ENCODE results near the gene BAG5. TPM values are rescaled to one million over a fixed set of nuclear protein-coding genes. Genes with fewer than 3 reads are reported as not detected.

Gene BAG5
- total RNA-seq, 2 experiments from 2014 or later: 24.2 to 25.1 TPM

DNA sequence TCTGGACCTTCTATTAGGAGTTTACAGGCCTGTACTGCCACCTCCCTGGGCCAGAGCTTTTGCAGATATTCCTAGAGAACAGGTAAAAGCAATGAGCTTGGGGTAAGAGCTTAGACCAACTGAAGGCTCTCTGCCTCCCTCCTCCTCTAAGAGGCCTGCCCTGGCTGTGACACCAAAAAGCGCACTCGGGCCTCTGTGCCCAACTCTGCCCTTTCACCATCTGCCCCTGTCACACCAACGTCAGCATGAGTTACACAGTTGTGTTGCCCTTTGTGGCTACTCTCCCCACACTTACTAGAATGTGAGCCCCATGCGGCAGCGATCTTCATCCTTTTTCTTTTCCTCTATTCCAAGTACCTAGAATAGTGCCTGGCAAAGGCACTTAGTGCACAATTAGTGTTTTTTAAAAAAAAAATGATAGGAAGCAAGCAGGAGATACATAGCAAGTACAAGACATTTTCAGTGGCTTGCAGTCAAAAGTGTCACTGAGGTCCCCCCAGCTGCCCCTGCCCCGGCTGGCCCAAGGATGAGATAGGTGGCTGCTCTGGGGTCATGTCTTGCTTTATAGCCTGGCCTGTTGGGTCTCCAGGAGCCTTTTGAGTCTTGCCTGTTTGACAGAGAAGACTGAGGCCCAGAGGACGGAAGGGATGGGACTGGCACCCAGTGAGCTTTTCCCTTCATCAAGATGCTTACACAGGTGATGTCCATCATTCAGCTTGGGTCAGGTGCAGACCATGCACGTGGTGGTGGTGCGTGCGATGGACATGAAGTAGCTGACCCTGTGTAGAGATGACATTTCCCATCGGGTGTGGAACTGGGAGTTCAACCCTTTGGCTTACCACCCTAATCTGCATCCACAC lies 52.4 kb downstream of the BAG5 start:
- ChIA-PET POLR2A (no interaction called here), CTCF (interaction anchor here (1.0 kb wide), 1 partner anchor 8 kb away, joined by 3 read pairs; no protein-coding TSS in a partner anchor)
- Mint-ChIP-seq H3K36me3 (ENCODE audit: low read depth) (peaks cover 11% of the 10 kb centered on the region), H3K27ac (no peak overlapping the region), H3K4me1 (no peaks in the 10 kb centered on the region), H3K9me3 (ENCODE audit: low read depth) (no peaks in the 10 kb centered on the region), H3K27me3 (no peaks in the 10 kb centered on the region), H3K4me3 (no peak overlapping the region)
- intact Hi-C loops (cut with DNase I, micrococcal nuclease): no loop called here
- DNase-seq (peak; percentile 2), ATAC-seq (no peak)

DNA sequence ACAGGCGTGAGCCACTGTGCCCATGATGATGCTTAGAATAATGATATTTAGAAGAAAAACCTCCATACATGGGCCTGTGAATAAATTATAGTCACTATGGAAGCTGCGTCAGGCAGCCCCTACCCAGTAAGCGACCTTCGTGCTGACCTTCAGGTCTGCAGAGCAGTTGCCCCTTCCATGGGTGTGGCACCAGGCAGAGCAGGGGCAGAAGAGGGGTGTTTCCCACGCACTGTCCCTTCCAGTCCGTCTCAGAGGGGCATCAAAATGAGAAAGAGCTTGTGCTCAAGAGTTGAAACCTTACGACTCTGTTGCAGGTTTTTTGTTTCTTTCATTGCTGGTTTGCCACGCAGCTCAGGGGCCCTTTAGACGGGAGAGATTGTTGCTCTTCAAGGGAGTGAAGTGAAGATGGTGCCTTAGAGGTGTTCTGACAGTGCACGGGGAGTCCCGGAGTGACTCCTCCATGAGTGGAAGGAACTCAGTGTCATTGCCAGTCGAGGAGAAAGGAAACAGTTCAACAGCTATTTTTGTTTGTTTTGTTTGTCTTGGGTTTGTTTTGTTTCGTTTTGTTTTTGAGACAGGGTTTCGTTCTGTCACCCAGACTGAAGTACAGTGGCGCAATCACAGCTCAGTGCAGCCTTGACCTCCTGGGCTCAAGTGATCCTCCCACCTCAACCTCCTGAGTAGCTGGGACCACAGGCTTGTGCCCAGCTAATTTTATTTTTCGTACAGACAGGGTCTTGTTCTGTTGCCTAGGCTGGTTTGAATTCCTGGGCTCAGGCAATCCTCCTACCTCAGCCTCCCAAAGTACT lies 53.7 kb downstream of the BAG5 start:
- no peaks in the 10 kb centered on the region for H3K9me3 Mint-ChIP-seq (ENCODE audit: low read depth)
- peaks cover 5% of the 10 kb centered on the region for H3K4me1 Mint-ChIP-seq
- peaks cover 19% of the 10 kb centered on the region for H3K36me3 Mint-ChIP-seq (ENCODE audit: low read depth)
- ATAC-seq (no peak), DNase-seq (no peak)
- POLR2A ChIA-PET: no interaction called here
- CTCF ChIA-PET: interaction anchor here (0.9 kb wide), 2 partner anchors 9 to 10 kb away, joined by 3 to 6 read pairs; no protein-coding TSS in a partner anchor
- intact Hi-C loops (cut with DNase I, micrococcal nuclease): no loop called here
- H3K4me3 Mint-ChIP-seq: no peak overlapping the region
- H3K27me3 Mint-ChIP-seq: no peaks in the 10 kb centered on the region
- no peak overlapping the region for H3K27ac Mint-ChIP-seq

DNA sequence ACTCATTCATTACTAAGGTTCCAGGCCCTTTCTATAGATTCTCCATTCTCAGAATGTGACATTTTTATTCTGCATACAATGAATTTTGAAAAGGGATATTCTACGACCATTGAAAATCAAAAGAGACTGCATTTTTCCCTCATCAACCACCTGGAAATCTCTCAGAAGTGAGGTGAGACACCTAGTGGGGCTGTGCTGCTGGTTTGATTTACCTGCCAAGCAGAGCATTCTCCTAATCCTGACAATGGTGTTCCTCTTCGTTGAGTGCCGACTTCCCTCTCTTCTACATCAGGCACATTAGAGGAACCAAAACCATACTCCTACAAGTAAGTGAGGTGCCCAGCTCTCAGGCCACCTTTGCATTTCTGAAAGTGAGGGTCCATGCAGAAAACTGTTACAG lies 54.7 kb downstream of the BAG5 start:
- no peaks in the 10 kb centered on the region for H3K27me3 Mint-ChIP-seq
- ChIA-PET CTCF (interaction anchor here (0.6 kb wide), 1 partner anchor 570 kb away, joined by 4 read pairs; no protein-coding TSS in a partner anchor), POLR2A (no interaction called here)
- ATAC-seq (no peak), DNase-seq (no peak)
- peaks cover 27% of the 10 kb centered on the region for H3K36me3 Mint-ChIP-seq (ENCODE audit: low read depth)
- no peak overlapping the region for H3K27ac Mint-ChIP-seq
- no peak overlapping the region for H3K4me3 Mint-ChIP-seq
- H3K9me3 Mint-ChIP-seq (ENCODE audit: low read depth): no peaks in the 10 kb centered on the region
- intact Hi-C loops (cut with DNase I, micrococcal nuclease): no loop called here
- peaks cover 10% of the 10 kb centered on the region for H3K4me1 Mint-ChIP-seq

Other genes starting within 250 kb of the BAG5 start
- 100 to 1,000 TPM; 222 to 234 TPM for gene EIF5, start 228.4 kb downstream of the BAG5 start, total RNA-seq
- gene MARK3, start 177.2 kb downstream of the BAG5 start, total RNA-seq: 10 to 100 TPM; 57.3 to 64.9 TPM
- 1 to 10 TPM; 3.4 to 4.0 TPM for gene CKB, start 39.8 kb downstream of the BAG5 start, total RNA-seq
- gene TRMT61A, start 33.5 kb downstream of the BAG5 start, total RNA-seq: 1 to 10 TPM; 8.8 to 9.0 TPM
- 10 to 100 TPM; 39.6 to 41.7 TPM for gene COA8, start 303 bp upstream of the BAG5 start, total RNA-seq
- 100 to 1,000 TPM in 1 of 2 experiments, 10 to 100 TPM in 1; 97.4 to 113 TPM for gene KLC1, start 66.6 kb upstream of the BAG5 start, total RNA-seq
- gene XRCC3, start 152.8 kb upstream of the BAG5 start, total RNA-seq: 10 to 100 TPM; 43.7 to 46.9 TPM
- gene ZFYVE21, start 153.2 kb upstream of the BAG5 start, total RNA-seq: 10 to 100 TPM; 10.1 to 12.7 TPM